Measurements from ENCODE around the gene TSPAN10. TPM values are rescaled to one million over a fixed set of nuclear protein-coding genes. Genes with fewer than 3 reads are reported as not detected.

Gene TSPAN10
- total and polyA plus RNA-seq, 9 of the 15 experiments (the other 6 are each of a cell fraction or from before 2014, with no cell fraction given): 0.05 to 0.31 (median 0.13) TPM; not detected in 1

DNA sequence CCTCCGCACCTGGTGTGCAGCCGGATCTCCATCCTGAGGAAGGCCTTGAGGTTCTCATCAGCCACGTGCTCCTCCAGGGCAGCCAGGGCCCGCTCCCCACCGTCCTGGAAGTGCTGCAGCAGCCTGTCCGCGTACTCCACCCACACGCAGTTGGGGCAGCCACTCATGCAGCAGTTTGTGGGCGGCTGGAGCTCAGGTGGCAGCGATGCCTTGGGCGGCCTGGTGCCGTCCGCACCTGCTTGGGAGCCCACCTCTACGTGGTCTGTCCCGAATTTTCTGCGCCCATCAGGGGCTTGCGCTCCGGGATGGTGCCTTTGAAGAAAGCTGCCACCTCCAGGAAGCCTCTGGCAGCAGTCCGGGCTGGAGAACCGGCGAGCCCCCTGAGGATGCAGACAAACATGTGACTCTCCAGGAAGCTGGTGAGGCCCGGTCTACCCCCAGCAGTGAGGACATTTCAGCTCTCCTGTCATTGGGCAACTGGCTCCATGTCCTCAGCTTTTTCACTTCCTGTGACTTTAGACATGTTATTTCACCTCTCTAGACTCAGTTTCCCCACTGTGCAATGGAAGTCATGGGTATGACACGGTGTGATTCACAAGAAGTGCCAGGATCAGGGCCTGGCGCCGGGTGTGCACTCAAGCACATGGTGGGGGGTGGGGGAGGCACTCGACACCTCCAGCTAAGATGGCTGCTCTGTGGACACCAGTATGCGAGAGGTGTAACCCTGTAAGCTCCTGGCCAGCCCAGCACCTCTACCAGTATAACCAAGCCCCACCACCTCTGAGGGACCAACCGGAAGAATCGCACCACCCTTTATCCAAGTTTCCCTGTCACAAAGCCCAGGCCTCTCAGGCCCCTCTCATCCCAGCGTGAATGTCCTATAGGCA is 28.5 kb downstream of the TSPAN10 start (continued):
- TF ChIP-seq, protein P1, sequence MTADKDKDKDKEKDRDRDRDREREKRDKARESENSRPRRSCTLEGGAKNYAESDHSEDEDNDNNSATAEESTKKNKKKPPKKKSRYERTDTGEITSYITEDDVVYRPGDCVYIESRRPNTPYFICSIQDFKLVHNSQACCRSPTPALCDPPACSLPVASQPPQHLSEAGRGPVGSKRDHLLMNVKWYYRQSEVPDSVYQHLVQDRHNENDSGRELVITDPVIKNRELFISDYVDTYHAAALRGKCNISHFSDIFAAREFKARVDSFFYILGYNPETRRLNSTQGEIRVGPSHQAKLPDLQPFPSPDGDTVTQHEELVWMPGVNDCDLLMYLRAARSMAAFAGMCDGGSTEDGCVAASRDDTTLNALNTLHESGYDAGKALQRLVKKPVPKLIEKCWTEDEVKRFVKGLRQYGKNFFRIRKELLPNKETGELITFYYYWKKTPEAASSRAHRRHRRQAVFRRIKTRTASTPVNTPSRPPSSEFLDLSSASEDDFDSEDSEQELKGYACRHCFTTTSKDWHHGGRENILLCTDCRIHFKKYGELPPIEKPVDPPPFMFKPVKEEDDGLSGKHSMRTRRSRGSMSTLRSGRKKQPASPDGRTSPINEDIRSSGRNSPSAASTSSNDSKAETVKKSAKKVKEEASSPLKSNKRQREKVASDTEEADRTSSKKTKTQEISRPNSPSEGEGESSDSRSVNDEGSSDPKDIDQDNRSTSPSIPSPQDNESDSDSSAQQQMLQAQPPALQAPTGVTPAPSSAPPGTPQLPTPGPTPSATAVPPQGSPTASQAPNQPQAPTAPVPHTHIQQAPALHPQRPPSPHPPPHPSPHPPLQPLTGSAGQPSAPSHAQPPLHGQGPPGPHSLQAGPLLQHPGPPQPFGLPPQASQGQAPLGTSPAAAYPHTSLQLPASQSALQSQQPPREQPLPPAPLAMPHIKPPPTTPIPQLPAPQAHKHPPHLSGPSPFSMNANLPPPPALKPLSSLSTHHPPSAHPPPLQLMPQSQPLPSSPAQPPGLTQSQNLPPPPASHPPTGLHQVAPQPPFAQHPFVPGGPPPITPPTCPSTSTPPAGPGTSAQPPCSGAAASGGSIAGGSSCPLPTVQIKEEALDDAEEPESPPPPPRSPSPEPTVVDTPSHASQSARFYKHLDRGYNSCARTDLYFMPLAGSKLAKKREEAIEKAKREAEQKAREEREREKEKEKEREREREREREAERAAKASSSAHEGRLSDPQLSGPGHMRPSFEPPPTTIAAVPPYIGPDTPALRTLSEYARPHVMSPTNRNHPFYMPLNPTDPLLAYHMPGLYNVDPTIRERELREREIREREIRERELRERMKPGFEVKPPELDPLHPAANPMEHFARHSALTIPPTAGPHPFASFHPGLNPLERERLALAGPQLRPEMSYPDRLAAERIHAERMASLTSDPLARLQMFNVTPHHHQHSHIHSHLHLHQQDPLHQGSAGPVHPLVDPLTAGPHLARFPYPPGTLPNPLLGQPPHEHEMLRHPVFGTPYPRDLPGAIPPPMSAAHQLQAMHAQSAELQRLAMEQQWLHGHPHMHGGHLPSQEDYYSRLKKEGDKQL (CRISPR knock-in tag; IDR thresholded peaks at IDR 0.05; ENCODE audit: borderline replicate concordance): no peak
- no peak for TF ChIP-seq ZNF507 (tag; conservative IDR thresholded peaks at IDR 0.05)
- TF ChIP-seq SRSF7 (optimal IDR thresholded peaks at IDR 0.05; ENCODE audit: low read depth, low read length): no peak
- TF ChIP-seq SREBF2 (CRISPR knock-in tag; IDR thresholded peaks at IDR 0.05): no peak
- TF ChIP-seq BCOR (IDR thresholded peaks at IDR 0.05): no peak
- TF ChIP-seq ZNF121 (CRISPR knock-in tag; conservative IDR thresholded peaks at IDR 0.05): no peak
- no peak; the same call in 1 of the 2 replicates for TF ChIP-seq NR1H2 (CRISPR knock-in tag; IDR thresholded peaks at IDR 0.05)
- TF ChIP-seq, protein P2, sequence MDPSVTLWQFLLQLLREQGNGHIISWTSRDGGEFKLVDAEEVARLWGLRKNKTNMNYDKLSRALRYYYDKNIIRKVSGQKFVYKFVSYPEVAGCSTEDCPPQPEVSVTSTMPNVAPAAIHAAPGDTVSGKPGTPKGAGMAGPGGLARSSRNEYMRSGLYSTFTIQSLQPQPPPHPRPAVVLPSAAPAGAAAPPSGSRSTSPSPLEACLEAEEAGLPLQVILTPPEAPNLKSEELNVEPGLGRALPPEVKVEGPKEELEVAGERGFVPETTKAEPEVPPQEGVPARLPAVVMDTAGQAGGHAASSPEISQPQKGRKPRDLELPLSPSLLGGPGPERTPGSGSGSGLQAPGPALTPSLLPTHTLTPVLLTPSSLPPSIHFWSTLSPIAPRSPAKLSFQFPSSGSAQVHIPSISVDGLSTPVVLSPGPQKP (CRISPR knock-in tag; IDR thresholded peaks at IDR 0.05): no peak
- TF ChIP-seq TFAM (CRISPR knock-in tag; conservative IDR thresholded peaks at IDR 0.05): no peak
- TF ChIP-seq, protein P3, sequence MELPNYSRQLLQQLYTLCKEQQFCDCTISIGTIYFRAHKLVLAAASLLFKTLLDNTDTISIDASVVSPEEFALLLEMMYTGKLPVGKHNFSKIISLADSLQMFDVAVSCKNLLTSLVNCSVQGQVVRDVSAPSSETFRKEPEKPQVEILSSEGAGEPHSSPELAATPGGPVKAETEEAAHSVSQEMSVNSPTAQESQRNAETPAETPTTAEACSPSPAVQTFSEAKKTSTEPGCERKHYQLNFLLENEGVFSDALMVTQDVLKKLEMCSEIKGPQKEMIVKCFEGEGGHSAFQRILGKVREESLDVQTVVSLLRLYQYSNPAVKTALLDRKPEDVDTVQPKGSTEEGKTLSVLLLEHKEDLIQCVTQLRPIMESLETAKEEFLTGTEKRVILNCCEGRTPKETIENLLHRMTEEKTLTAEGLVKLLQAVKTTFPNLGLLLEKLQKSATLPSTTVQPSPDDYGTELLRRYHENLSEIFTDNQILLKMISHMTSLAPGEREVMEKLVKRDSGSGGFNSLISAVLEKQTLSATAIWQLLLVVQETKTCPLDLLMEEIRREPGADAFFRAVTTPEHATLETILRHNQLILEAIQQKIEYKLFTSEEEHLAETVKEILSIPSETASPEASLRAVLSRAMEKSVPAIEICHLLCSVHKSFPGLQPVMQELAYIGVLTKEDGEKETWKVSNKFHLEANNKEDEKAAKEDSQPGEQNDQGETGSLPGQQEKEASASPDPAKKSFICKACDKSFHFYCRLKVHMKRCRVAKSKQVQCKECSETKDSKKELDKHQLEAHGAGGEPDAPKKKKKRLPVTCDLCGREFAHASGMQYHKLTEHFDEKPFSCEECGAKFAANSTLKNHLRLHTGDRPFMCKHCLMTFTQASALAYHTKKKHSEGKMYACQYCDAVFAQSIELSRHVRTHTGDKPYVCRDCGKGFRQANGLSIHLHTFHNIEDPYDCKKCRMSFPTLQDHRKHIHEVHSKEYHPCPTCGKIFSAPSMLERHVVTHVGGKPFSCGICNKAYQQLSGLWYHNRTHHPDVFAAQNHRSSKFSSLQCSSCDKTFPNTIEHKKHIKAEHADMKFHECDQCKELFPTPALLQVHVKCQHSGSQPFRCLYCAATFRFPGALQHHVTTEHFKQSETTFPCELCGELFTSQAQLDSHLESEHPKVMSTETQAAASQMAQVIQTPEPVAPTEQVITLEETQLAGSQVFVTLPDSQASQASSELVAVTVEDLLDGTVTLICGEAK (IDR thresholded peaks at IDR 0.05): no peak
- TF ChIP-seq, protein P3 (CRISPR knock-in tag; IDR thresholded peaks at IDR 0.05): no peak
